Gastrocnemius medialis (tissue), 4 donors: Measurements from ENCODE around the gene KRTAP10-4. TPM values are rescaled to one million over a fixed set of nuclear protein-coding genes. Genes with fewer than 3 reads are reported as not detected.

Source experiments
- ATAC-seq, 2 donors: fragments of 150-250 bp; one replicate each; pipeline ENCODE4 v1.9.1; 2016
- DNase-seq, 2 donors: peaks; one replicate each; pipeline ENCODE4 v3.0.0-alpha.2; 2019
- H3K27ac ChIP-seq, 4 donors: fragments of 200-600 bp; sonication (generic); 1 replicate in 1 of 4; 2 replicates in 3 of 4; pipeline ENCODE4 v1.5.1; 2016 to 2018; ENCODE audit warnings: mild to moderate bottlenecking in 2 of 4, moderate library complexity in 1 of 4
- H3K27me3 ChIP-seq, 3 donors: fragments of 200-600 bp; sonication (generic) in 2 of 3; 1 replicate in 1 of 3; 2 replicates in 2 of 3; pipeline versions ENCODE4 v1.5.1 to v1.6.0; 2016 to 2019; ENCODE audit warnings: mild to moderate bottlenecking in 1 of 3, moderate library complexity in 1 of 3
- H3K36me3 ChIP-seq, 2 donors: fragments of 200-600 bp; sonication (generic) in 1 of 2; one replicate each; pipeline ENCODE4 v1.5.1; 2017 to 2018
- H3K4me1 ChIP-seq, 2 donors: fragments of 200-600 bp; sonication (generic) in 1 of 2; one replicate each; pipeline ENCODE4 v1.5.1; 2016 to 2017; ENCODE audit warnings: mild to moderate bottlenecking in 2 of 2
- H3K4me3 ChIP-seq, 4 donors: fragments of 200-600 bp; sonication (generic) in 3 of 4; 1 replicate in 1 of 4; 2 replicates in 3 of 4; pipeline ENCODE4 v1.5.1; 2016 to 2019; ENCODE audit warnings: mild to moderate bottlenecking in 2 of 4
- H3K9me3 ChIP-seq, 3 donors: fragments of 200-600 bp; sonication (generic) in 2 of 3; 1 replicate in 1 of 3; 2 replicates in 2 of 3; pipeline ENCODE4 v1.5.1; 2016 to 2019
- POLR2A ChIP-seq, 2 donors: fragments of 450-650 bp; IDR thresholded peaks; one replicate each; pipeline ENCODE4 v1.6.1; 2017; ENCODE audit warnings: antibody characterized with exemption in 2 of 2, mild to moderate bottlenecking in 2 of 2, moderate library complexity in 2 of 2
- in situ Hi-C, 4 donors: fragments of 200-750 bp; cut with MboI; loops; one replicate each; pipeline versions ENCODE4 v1.15.0 to v1.8.0; 2017; ENCODE audit warnings: low sequenced_read_pairs in 4 of 4
- intact Hi-C: fragments of 100-400 bp; cut with DNase I; formaldehyde crosslinking; loops from one replicate; pipeline ENCODE4 v1.15.1; 2023; ENCODE audit warnings: low total_unique reads
- total RNA-seq, 4 donors: library from RNA; depleted of rRNA; stranded (reverse); fragments of >200 nt; gene quantifications; one replicate each; pipeline versions ENCODE4 v1.1.0 to v1.2.3, GENCODE V29; 2016
- TF ChIP-seq, protein P1 (sequence below), 5 experiments: fragments of 450-650 bp in 3 of 5; fragments of 200-600 bp in 2 of 5; sonication (generic) in 2 of 5; IDR thresholded peaks in 4 of 5; conservative IDR thresholded peaks in 1 of 5; 1 replicate in 4 of 5; 2 replicates in 1 of 5; pipeline ENCODE4 v1.5.1; 2016 to 2019; ENCODE audit warnings: antibody characterized with exemption in 5 of 5, mild to moderate bottlenecking in 3 of 5, moderate library complexity in 3 of 5

Gene KRTAP10-4
- total RNA-seq, 4 donors from 2014 or later = not detected

DNA sequence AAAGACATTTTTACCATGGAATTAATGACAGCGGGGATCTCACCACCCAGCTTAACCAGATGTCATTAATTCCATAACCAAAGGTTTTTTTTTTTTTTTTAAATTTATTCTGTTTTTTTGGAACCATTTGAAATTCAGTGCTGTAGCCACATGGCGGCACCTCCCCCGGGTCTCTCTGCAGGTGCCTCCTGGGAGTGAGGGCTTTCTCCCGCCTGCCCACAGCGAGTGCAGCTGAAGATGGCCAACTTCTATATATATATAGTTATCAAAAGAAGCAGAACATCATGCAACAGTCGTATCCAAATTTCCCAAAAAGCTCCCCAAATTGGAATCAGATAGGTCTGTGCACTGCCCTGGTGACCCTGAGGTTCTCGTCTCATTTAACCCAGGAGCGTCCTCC lies 41.9 kb downstream of the KRTAP10-4 start:
- H3K4me1 ChIP-seq = no peaks in the 10 kb centered on the region
- H3K4me3 ChIP-seq = no peak overlapping the region
- H3K9me3 ChIP-seq = no peaks in the 10 kb centered on the region
- ATAC-seq (no peak), DNase-seq (no peak)
- TF ChIP-seq, protein P1, sequence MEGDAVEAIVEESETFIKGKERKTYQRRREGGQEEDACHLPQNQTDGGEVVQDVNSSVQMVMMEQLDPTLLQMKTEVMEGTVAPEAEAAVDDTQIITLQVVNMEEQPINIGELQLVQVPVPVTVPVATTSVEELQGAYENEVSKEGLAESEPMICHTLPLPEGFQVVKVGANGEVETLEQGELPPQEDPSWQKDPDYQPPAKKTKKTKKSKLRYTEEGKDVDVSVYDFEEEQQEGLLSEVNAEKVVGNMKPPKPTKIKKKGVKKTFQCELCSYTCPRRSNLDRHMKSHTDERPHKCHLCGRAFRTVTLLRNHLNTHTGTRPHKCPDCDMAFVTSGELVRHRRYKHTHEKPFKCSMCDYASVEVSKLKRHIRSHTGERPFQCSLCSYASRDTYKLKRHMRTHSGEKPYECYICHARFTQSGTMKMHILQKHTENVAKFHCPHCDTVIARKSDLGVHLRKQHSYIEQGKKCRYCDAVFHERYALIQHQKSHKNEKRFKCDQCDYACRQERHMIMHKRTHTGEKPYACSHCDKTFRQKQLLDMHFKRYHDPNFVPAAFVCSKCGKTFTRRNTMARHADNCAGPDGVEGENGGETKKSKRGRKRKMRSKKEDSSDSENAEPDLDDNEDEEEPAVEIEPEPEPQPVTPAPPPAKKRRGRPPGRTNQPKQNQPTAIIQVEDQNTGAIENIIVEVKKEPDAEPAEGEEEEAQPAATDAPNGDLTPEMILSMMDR (IDR thresholded peaks at IDR 0.05 in 4 of 5, conservative IDR thresholded peaks at IDR 0.05 in 1 of 5) = no peak
- TF ChIP-seq POLR2A (IDR thresholded peaks at IDR 0.05) = no peak
- H3K27me3 ChIP-seq = peaks cover 5 to 11% (median 5%) of the 10 kb centered on the region in 3 donors
- no peak overlapping the region for H3K27ac ChIP-seq
- in situ Hi-C loops (no loop called here), intact Hi-C loops (no loop called here)
- H3K36me3 ChIP-seq = no peaks in the 10 kb centered on the region

DNA sequence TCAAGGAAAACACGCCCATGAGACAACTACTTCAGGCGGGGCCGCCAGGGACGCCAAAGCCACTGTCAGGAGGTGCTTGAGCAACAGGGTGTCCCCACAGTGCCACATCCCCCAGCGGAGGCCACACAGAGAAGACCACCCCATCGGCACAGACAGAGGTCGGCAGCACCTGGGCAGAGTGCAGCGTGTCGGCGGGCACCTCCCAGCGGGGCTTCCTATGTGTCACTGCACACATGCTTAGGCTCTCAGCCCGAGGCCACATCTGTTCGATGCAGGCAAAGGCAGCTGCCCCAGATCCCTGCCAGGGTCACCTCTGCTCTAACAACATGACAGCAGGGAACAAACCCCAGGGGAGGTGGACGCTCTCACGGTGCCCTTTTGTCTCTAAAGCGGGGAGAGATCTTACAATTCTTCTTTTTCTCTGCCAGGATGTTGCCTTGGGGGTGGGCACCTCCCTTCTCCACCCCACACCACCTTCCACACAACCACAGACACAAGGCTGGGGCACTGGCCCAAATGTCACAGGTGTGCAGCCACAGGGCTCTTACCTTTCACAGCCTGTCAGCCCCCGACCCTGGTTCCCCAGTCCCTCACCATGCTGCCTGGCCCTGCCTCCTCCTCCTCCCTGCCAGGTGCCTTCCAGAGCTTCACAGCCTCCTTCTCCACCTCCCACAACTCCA lies 42.5 kb downstream of the KRTAP10-4 start:
- DNase-seq (no peak), ATAC-seq (no peak)
- H3K4me1 ChIP-seq = no peaks in the 10 kb centered on the region
- H3K9me3 ChIP-seq = no peaks in the 10 kb centered on the region
- H3K27me3 ChIP-seq = peaks cover 5 to 11% (median 5%) of the 10 kb centered on the region in 3 donors
- TF ChIP-seq, protein P1 (IDR thresholded peaks at IDR 0.05 in 4 of 5, conservative IDR thresholded peaks at IDR 0.05 in 1 of 5) = no peak
- no peak for TF ChIP-seq POLR2A (IDR thresholded peaks at IDR 0.05)
- in situ Hi-C loops = no loop called here
- H3K27ac ChIP-seq = no peak overlapping the region
- no peak overlapping the region for H3K4me3 ChIP-seq
- intact Hi-C loops = no loop called here
- H3K36me3 ChIP-seq = no peaks in the 10 kb centered on the region

DNA sequence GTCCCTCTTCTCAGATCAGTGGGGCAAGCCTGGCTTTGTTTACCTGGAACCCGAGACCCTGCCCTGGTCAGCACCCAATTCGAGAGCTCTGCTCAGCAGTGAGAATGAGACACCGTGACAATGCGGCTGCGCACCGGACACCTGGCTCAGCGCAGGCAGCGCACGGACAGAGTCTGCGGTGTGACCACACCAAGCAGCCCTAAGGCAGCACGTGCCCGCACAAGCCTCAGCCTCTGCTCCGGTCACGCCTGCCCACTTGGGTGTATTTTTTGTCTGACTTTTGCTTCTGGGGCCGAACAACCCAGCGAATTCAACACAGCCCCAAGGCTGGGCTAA lies 43.0 kb downstream of the KRTAP10-4 start:
- no peaks in the 10 kb centered on the region for H3K4me1 ChIP-seq
- ATAC-seq (no peak), DNase-seq (no peak)
- in situ Hi-C loops (no loop called here), intact Hi-C loops (no loop called here)
- peaks cover 5 to 11% (median 5%) of the 10 kb centered on the region in 3 donors for H3K27me3 ChIP-seq
- no peak overlapping the region for H3K27ac ChIP-seq
- no peak for TF ChIP-seq POLR2A (IDR thresholded peaks at IDR 0.05)
- TF ChIP-seq, protein P1 (IDR thresholded peaks at IDR 0.05 in 4 of 5, conservative IDR thresholded peaks at IDR 0.05 in 1 of 5) = no peak
- no peaks in the 10 kb centered on the region for H3K9me3 ChIP-seq
- H3K36me3 ChIP-seq = no peaks in the 10 kb centered on the region
- H3K4me3 ChIP-seq = no peak overlapping the region

DNA sequence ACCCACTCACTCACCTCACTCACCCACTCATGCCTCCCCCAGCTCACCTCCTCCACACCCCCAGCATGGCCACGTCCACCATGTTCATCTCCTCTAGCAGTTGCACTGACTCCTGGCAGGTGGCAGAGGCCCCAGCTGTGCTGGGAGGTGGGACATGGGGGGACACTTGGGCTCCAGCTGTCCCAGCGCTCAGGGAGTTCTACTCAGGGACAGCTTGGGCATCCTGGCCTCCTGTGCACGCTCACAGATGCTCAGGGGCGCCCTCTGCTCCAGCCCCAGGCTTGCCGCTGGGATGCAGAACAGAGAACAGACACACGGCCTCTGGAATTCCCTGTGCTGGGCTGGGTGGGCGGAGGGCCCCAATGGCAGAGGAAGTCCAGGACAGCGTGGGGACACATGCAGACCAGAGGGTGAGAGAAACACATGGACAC lies 43.6 kb downstream of the KRTAP10-4 start:
- H3K27ac ChIP-seq = no peak overlapping the region
- H3K4me3 ChIP-seq = no peak overlapping the region
- H3K36me3 ChIP-seq = no peaks in the 10 kb centered on the region
- no peaks in the 10 kb centered on the region for H3K4me1 ChIP-seq
- H3K27me3 ChIP-seq = peaks cover 4 to 11% (median 5%) of the 10 kb centered on the region in 3 donors
- in situ Hi-C loops = no loop called here
- ATAC-seq (no peak), DNase-seq (no peak)
- no peaks in the 10 kb centered on the region for H3K9me3 ChIP-seq
- no peak for TF ChIP-seq POLR2A (IDR thresholded peaks at IDR 0.05)
- intact Hi-C loops = no loop called here

DNA sequence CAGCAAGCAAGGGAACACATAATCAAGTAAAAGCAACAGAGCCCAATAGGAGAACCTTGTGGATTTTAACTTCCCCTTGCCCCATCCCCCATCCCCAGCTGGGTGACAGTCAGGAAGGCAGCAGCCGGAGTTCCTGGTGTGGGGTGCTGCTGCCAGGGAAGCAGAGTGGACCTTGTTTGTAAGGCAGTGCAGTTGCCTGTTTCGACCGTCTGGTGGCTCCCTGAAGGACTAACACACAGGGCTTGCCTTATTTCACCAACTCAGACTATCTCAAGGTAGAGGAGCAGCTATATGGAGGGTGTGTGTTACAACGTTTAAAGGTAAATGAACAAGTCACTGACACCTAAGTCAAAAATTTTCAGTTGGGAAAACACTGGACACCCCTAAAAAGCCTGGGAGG lies 45.0 kb downstream of the KRTAP10-4 start:
- TF ChIP-seq POLR2A (IDR thresholded peaks at IDR 0.05) = no peak
- TF ChIP-seq, protein P1 (IDR thresholded peaks at IDR 0.05 in 4 of 5, conservative IDR thresholded peaks at IDR 0.05 in 1 of 5) = no peak
- H3K27ac ChIP-seq = no peak overlapping the region
- H3K4me3 ChIP-seq = no peak overlapping the region
- peak in 1 of 2 donors; percentile 31 for DNase-seq
- peaks cover 2 to 5% (median 2%) of the 10 kb centered on the region in 3 donors for H3K27me3 ChIP-seq
- no peaks in the 10 kb centered on the region for H3K9me3 ChIP-seq
- in situ Hi-C loops (no loop called here), intact Hi-C loops (no loop called here)
- H3K4me1 ChIP-seq = no peaks in the 10 kb centered on the region
- ATAC-seq = no peak
- no peaks in the 10 kb centered on the region for H3K36me3 ChIP-seq
